Tibial nerve (tissue), 4 donors: Measurements from ENCODE around the gene DHX34. TPM values are rescaled to one million over a fixed set of nuclear protein-coding genes. Genes with fewer than 3 reads are reported as not detected.

Experiments
- DNase-seq, 2 donors: peaks; one replicate each; pipeline ENCODE4 v3.0.0-alpha.2; 2019; ENCODE audit warnings: low spot score in 2 of 2
- H3K27ac ChIP-seq, 4 donors: fragments of 200-600 bp; sonication (generic) in 3 of 4; one replicate each; pipeline ENCODE4 v1.5.1; 2017 to 2019; ENCODE audit warnings: mild to moderate bottlenecking in 1 of 4
- H3K27me3 ChIP-seq, 2 donors: fragments of 200-600 bp; sonication (generic) in 1 of 2; one replicate each; pipeline versions ENCODE4 v1.5.1 to v1.6.0; 2017 to 2019
- H3K36me3 ChIP-seq, 3 donors: fragments of 200-600 bp; sonication (generic); one replicate each; pipeline ENCODE4 v1.5.1; 2018 to 2019
- H3K4me1 ChIP-seq, 4 donors: fragments of 200-600 bp; sonication (generic) in 3 of 4; one replicate each; pipeline ENCODE4 v1.5.1; 2017 to 2019
- H3K4me3 ChIP-seq, 4 donors: fragments of 200-600 bp; sonication (generic) in 3 of 4; one replicate each; pipeline ENCODE4 v1.5.1; 2017 to 2019; ENCODE audit warnings: mild to moderate bottlenecking in 1 of 4, moderate library complexity in 1 of 4
- H3K9me3 ChIP-seq, 4 donors: fragments of 200-600 bp; sonication (generic) in 3 of 4; one replicate each; pipeline ENCODE4 v1.5.1; 2017 to 2019
- EP300 ChIP-seq, 2 donors: sonication (generic); formaldehyde crosslinking; IDR thresholded peaks; one replicate each; pipeline ENCODE4 v1.6.1; 2017; ENCODE audit warnings: antibody characterized with exemption in 2 of 2, mild to moderate bottlenecking in 1 of 2
- POLR2A ChIP-seq, 2 donors: fragments of 450-650 bp; IDR thresholded peaks; one replicate each; pipeline ENCODE4 v1.6.1; 2017; ENCODE audit warnings: antibody characterized with exemption in 2 of 2, mild to moderate bottlenecking in 2 of 2, moderate library complexity in 2 of 2
- WGBS, 2 donors: methylation state at CpG; one replicate each; pipeline ENCODE4 v1.1.5; 2018; 5-methylcytosine and 5-hydroxymethylcytosine counted together
- total RNA-seq, 4 donors: library from RNA; depleted of rRNA; stranded (reverse); fragments of >200 nt; gene quantifications; one replicate each; pipeline ENCODE4 v1.1.0, GENCODE V29; 2016
- TF ChIP-seq, protein P1 (sequence below), 5 experiments: fragments of 200-600 bp in 3 of 5; fragments of 450-650 bp in 2 of 5; sonication (generic) in 3 of 5; IDR thresholded peaks; one replicate each; pipeline ENCODE4 v1.5.1; 2016 to 2019; ENCODE audit warnings: antibody characterized with exemption in 5 of 5, mild to moderate bottlenecking in 3 of 5, moderate library complexity in 2 of 5

DHX34 gene
- total RNA-seq, 4 donors from 2014 or later, result 12.4 to 43.8 (median 13.9) TPM

GRCh38 chr19:47374876-47375693 lies 26.0 kb downstream of the DHX34 start:
- Histone ChIP-seq H3K36me3 (peaks cover 4 to 100% (median 43%) of the 10 kb centered on the region in 3 donors), H3K27ac (no peak overlapping the region), H3K27me3 (no peaks in the 10 kb centered on the region), H3K4me1 (no peaks in the 10 kb centered on the region), H3K9me3 (no peaks in the 10 kb centered on the region), H3K4me3 (no peak overlapping the region)
- 89 to 90% methylated on average over 27 of the region's 30 CpGs for WGBS, 2 donors
- TF ChIP-seq, protein P1, sequence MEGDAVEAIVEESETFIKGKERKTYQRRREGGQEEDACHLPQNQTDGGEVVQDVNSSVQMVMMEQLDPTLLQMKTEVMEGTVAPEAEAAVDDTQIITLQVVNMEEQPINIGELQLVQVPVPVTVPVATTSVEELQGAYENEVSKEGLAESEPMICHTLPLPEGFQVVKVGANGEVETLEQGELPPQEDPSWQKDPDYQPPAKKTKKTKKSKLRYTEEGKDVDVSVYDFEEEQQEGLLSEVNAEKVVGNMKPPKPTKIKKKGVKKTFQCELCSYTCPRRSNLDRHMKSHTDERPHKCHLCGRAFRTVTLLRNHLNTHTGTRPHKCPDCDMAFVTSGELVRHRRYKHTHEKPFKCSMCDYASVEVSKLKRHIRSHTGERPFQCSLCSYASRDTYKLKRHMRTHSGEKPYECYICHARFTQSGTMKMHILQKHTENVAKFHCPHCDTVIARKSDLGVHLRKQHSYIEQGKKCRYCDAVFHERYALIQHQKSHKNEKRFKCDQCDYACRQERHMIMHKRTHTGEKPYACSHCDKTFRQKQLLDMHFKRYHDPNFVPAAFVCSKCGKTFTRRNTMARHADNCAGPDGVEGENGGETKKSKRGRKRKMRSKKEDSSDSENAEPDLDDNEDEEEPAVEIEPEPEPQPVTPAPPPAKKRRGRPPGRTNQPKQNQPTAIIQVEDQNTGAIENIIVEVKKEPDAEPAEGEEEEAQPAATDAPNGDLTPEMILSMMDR (IDR thresholded peaks at IDR 0.05), result no peak
- TF ChIP-seq EP300 (IDR thresholded peaks at IDR 0.05) (no peak), POLR2A (IDR thresholded peaks at IDR 0.05) (no peak)
- DNase-seq, result no peak

GRCh38 chr19:47375694-47376588 lies 26.8 kb downstream of the DHX34 start:
- Histone ChIP-seq H3K27me3 (no peaks in the 10 kb centered on the region), H3K27ac (no peak overlapping the region), H3K36me3 (peaks cover 4 to 100% (median 35%) of the 10 kb centered on the region in 3 donors), H3K4me1 (no peaks in the 10 kb centered on the region), H3K9me3 (no peaks in the 10 kb centered on the region), H3K4me3 (no peak overlapping the region)
- TF ChIP-seq EP300 (IDR thresholded peaks at IDR 0.05), result no peak
- TF ChIP-seq, protein P1 (IDR thresholded peaks at IDR 0.05), result no peak
- TF ChIP-seq POLR2A (IDR thresholded peaks at IDR 0.05), result no peak
- WGBS, 2 donors, result 92 to 100% methylated on average over 18 to 29 of the region's 30 CpGs
- no peak for DNase-seq

- DNase-seq, result no peak
- no peak overlapping the region for H3K27ac ChIP-seq
- H3K9me3 ChIP-seq, result no peaks in the 10 kb centered on the region
- H3K27me3 ChIP-seq, result no peaks in the 10 kb centered on the region
- H3K4me1 ChIP-seq, result no peaks in the 10 kb centered on the region
- no peak overlapping the region for H3K4me3 ChIP-seq
- 79 to 93% methylated on average over 7 to 12 of the region's 16 CpGs for WGBS, 2 donors
- peaks cover 4 to 100% (median 32%) of the 10 kb centered on the region in 3 donors for H3K36me3 ChIP-seq
- no peak for TF ChIP-seq POLR2A (IDR thresholded peaks at IDR 0.05)
- TF ChIP-seq EP300 (IDR thresholded peaks at IDR 0.05), result no peak
- TF ChIP-seq, protein P1 (IDR thresholded peaks at IDR 0.05), result no peak
These were observed 27.6 kb downstream of the DHX34 start for GRCh38 chr19:47376589-47377144.

- Histone ChIP-seq H3K4me1 (no peaks in the 10 kb centered on the region), H3K27ac (no peak overlapping the region), H3K36me3 (peaks cover 4 to 100% (median 36%) of the 10 kb centered on the region in 3 donors), H3K9me3 (no peaks in the 10 kb centered on the region), H3K4me3 (no peak overlapping the region), H3K27me3 (no peaks in the 10 kb centered on the region)
- WGBS, 2 donors, result 84 to 90% methylated on average over 16 of the region's 16 CpGs
- TF ChIP-seq POLR2A (IDR thresholded peaks at IDR 0.05) (no peak), EP300 (IDR thresholded peaks at IDR 0.05) (no peak)
- TF ChIP-seq, protein P1 (IDR thresholded peaks at IDR 0.05), result no peak
- DNase-seq, result no peak
These were observed 28.1 kb downstream of the DHX34 start for GRCh38 chr19:47377208-47377701.
